Activated CD4-positive, CD25-positive, alpha-beta regulatory T cell treated with anti-CD3 and anti-CD28 coated beads, Interleukin-2, amount 50 U/mL, for 24 hours (primary cell): ENCODE data around the gene DSCAML1.

ENCODE experiments used
- ATAC-seq, 2 donors: fragments of 150-1000 bp; cut with Tn5 transposase; one replicate each; pipeline ENCODE4 v1.10.0; 2021; ENCODE audit warnings: mild to moderate bottlenecking in 1 of 2, moderate library complexity in 1 of 2

The DSCAML1 gene

GRCh38 chr11:117796872-117797529 lies at the start of gene DSCAML1:
Gene DSCAML1, minus strand, starts transcription at chr11:117797216. Its CDS starts 137 bp downstream, at chr11:117797079.
- ATAC-seq: peak; percentile 84 to 85

- peak; percentile 78 to 79 for ATAC-seq
Observed at GRCh38 chr11:117843666-117844484, 46.9 kb upstream of the DSCAML1 start.

GRCh38 chr11:117842131-117842941 lies 45.3 kb upstream of the DSCAML1 start:
- no peak for ATAC-seq

- no peak for ATAC-seq
Observed at GRCh38 chr11:117841551-117842031, 44.6 kb upstream of the DSCAML1 start.

- ATAC-seq: no peak
Observed at GRCh38 chr11:117840881-117841550, 44.0 kb upstream of the DSCAML1 start.

- ATAC-seq: no peak
Observed at GRCh38 chr11:117839936-117840813, 43.2 kb upstream of the DSCAML1 start.

- no peak for ATAC-seq
Observed at GRCh38 chr11:117839380-117839881, 42.4 kb upstream of the DSCAML1 start.

GRCh38 chr11:117838901-117839300 lies 41.9 kb upstream of the DSCAML1 start:
- ATAC-seq: no peak

- no peak for ATAC-seq
Observed at GRCh38 chr11:117837791-117838190, 40.8 kb upstream of the DSCAML1 start.

- no peak for ATAC-seq
Observed at GRCh38 chr11:117837070-117837776, 40.2 kb upstream of the DSCAML1 start.

GRCh38 chr11:117836077-117836960 lies 39.3 kb upstream of the DSCAML1 start:
- ATAC-seq: no peak

- ATAC-seq: no peak
Observed at GRCh38 chr11:117835576-117835975, 38.6 kb upstream of the DSCAML1 start.

- ATAC-seq: no peak
Observed at GRCh38 chr11:117834838-117835443, 37.9 kb upstream of the DSCAML1 start.

- no peak for ATAC-seq
Observed at GRCh38 chr11:117834068-117834810, 37.2 kb upstream of the DSCAML1 start.

GRCh38 chr11:117833401-117833891 lies 36.4 kb upstream of the DSCAML1 start:
- ATAC-seq: no peak

- no peak for ATAC-seq
Observed at GRCh38 chr11:117832511-117832910, 35.5 kb upstream of the DSCAML1 start.

GRCh38 chr11:117831661-117832415 lies 34.8 kb upstream of the DSCAML1 start:
- ATAC-seq: no peak
